NCI-H146 treated with DMSO at 0.1 percent for 48 hours (cell line): ENCODE measurements around the gene GRIN3B.
"Not testable (repeated sequence)": the region's sequence is repeated elsewhere in the genome, so short reads cannot be mapped to it uniquely, and the experiment has no call there.

Experiments
- DNase-seq: peaks from one replicate; lab custom pipeline; 2025; ENCODE audit not compliant: unreplicated experiment; lab: John Stamatoyannopoulos, UW

The GRIN3B gene

DNA sequence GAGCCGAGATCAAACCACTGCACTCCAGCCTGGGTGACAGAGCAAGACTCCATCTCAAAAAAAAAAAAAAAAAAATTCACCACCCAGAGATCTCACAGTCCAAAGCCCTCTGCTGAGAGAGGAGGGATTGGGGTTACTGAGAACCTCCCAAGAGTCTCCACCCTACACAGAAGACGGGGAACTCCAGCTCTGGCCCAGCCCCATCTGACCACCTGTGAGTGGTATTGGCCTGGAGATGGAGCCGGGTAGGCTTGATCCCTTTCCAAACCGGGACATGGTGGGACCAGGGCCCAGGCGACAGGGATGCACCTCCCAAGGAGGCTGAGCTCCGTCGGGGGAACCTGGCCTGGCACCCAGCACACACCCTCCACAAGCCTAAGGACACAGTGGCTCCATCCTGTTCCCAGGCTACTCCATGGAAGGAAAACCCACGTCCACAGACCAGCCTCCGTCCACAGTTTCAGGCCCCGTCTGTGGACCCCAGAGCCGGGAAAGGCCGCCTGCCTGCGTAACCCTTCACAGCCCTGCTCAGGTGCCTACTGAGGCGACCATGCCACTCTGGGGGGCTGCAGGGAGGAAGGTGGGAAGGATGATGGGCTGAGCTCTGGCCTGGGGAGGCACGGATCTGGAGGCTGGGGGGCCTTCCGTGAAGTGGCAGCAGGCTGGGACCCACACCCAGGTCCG, 18.9 kb downstream of the GRIN3B start:
- no peak for DNase-seq

DNA sequence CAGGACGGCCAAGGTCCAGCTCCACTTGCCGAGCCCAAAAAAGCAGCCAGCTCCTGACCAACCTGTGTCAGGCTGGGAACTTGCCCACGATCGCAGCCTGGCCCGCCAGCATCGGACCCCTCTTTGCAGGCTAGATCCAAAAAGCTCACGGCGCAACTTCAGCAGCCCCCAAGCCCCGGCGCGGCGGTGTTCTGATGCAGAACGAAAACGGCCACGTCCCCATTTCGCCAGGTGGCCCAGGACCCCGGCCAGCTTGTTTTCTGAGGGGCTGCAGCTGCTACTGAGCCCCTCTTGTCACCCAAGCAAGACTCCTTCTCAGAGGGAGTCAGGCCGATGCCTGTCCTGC, 19.4 kb downstream of the GRIN3B start:
- DNase-seq: no peak

DNA sequence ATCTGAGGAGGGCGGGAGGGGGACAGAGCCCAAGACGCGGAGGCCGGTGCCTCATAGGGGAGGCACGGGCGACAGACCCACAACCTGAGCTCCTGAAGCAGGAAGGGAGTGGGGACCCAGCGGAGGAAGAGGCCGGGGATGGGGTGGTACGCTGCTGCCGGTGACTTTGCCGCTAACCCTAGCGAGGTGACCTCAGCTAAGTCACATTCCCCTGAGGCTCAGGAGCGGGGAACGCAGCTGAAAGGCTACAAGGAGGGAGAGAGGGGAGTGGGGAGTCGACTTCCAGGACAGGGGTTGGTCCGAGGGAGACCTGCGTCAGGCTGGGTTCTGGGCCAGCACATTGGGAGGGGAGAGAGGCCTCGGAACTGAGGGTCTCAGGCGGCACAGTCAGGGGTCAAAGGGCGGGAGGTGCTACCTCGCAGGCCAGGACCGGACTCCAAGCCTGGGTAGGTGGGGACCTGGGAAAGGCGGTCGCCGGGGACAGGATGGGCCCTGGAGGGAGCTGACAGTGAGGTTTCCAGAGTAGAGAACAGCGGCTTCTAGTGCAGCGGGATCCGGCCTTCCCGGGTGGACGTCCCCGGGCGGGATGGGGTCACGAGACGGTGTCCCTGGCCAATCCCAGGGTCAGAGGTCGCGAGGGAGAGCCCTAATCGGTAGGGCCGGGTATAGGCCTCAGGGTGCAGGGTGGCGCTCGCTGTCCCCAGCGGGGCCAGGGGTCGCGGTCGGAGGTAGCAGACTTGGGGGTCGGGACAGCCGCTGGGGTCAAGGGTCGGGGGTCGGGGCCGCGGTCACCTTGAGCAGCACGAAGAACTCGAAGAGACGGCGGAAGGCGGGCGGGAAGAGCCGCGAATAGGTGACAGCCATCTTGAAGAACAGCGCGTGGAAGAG, 20.0 kb downstream of the GRIN3B start:
- DNase-seq: no peak

DNA sequence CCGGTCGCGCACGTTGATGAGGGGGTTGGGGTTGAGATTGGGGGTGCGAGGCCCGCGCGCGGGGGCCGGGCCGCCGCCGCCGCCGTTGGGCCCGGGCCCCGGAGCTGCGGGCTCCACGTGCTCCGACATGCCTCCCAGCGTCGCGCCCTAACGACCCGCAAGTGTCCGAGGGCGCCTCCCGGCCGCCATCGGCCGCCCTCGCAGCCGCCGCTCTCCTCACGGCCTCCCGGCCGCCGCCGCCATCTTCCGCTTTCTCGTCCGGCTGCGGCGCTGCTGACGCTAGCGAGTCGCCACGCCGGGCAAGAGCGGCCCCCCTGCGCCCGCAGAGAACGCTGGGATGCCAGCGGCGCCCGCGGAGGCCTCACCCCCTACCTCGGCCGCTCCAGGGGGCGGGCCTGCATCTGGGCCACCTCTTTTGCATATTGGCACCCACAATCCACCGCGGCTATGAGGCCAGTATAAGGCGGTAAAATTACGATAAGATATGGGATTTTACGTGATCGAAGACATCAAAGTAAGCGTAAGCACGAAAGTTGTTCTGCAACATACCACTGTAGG, 20.7 kb downstream of the GRIN3B start, which contains the start of gene TMEM259:
Gene TMEM259 (minus strand): TSS at position 256 of the 558 bp plus-strand sequence. CDS start 127 bp downstream, at position 129.
- DNase-seq: peak; percentile 81

DNA sequence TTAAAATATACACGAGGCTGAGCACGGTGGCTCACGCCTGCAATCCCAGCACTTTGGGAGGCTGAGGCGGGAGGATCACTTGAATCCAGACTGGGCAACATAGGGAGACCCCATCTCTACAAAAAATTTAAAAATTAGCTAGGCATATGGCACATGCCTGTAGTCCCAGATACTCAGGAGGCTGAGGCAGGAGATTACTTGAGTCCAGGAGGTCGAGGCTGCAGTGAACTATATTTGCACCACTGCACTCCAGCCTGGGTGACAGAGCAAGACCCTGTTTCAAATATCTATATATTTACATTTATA, 23.6 kb downstream of the GRIN3B start:
- not testable (repeated sequence) for DNase-seq

DNA sequence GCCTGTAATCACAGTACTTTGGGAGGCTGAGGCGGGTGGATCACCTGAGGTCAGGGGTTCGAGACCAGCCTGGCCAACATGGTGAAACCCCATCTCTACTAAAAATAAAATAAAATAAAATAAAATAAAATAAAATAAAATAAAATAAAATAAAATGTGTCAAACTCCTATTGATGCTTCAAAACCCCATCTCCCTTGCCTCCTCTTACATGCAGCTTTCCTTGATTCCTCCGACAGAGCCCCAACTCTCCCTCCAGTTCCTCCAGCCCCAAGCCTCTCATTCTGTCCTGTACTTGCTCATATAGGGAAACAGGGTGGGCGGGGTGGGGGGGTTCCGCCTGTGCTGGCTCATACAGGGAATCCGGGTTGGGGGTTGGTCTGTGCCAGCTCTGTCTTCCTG, 24.9 kb downstream of the GRIN3B start:
- not testable (repeated sequence) for DNase-seq

DNA sequence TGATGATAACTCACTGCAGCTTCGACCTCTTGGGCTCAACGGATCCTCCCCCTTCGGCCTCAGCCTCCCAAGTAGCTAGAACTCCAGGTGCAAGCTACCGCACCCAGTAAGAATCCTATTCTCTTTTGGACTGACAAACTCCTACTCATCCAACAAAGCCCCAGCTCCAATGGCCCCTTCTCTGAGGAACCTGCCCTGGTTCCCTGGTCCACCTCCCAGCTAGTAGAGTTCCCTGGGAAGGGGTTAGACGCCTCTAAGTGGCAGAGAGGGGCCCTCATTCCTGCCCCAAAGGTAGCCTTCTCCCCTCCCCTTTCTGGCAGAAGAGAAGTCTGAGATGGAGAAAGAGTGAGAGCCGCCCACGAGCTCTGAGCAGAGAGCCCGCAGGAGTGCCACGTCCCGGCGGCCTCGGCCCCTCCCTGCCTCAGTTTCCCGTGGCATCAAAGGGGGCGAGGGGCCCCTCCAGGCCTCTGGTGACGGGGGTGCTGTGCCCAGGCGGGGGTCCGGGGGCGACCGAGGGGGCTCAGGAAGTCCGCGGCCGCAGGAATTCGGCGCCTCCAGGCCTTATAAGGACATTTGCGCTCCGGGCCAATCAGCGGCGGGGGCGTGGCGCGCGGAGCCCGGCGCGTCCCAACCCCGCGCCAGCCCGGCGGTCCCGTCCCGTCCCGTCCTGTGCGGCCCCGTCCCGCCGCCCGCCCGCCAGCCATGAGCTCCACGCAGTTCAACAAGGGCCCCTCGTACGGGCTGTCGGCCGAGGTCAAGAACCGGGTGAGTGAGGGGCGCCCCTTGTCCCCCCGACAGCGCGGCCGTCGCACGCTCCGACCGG, 26.0 kb downstream of the GRIN3B start, which contains the start of gene CNN2:
Gene CNN2 (plus strand): TSS at position 649 of the 823 bp plus-strand sequence. CDS start 54 bp downstream, at position 703.
- no peak for DNase-seq

DNA sequence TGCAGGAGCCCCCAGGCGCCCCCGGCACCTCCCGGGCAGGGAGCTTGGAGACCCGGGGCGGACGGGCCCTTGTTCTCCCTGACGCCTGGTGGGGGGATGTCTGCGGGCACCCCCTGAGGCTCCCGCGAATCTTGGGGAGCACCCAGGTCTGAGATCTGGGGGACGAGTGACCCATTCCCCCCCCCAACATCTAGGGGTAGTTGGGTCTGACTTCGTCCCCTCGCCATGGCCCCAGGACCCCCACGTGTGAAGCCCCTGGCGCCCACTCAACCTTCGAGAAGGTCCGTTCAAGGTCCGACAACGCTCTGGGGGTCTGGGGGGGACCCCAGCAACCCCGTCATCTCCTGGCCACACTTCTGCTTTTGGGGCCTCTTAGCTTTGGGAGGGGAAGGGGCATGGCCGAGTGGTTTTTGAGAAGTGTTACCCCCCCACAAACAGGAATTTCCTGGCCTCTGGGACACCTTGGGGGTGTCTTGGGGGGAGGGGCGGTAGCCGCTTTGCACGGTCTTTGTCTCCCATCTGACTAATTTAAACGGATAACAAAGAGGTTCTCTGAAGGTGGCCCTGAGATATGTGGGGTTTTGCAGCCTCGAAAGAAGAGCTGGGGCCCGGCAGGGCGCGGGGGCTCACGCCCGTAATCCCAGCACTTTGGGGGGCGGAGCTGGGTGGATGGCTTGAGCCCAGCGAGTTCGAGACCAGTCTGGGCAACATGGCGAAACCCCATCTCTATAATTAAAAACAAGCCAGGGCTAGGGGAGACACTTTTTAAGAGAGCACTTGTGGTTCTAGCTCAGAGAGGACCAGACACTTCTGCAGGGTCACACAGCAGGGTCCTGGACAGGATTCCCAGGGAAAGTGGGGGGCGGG, 26.8 kb downstream of the GRIN3B start:
- no peak for DNase-seq

DNA sequence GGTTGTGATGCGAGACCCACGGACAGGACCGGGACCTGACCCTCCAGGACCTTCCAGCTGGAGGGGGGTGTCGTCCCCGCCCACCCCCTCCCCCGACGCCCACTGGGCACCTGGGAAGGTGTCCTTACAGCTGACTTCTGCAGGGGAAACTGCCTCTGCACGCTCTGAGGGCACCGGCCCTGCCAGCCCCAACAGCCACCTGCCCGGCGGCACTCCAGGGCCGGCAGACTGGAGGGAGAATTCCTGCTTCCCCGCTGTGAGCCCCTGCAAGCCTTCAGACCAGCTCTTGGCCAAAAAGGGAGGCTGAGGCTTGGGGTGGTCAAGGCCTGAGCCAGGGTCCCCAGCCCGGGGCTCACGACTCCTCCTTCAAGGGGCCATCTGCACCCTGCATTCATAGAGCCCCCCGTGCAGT, 27.4 kb downstream of the GRIN3B start:
- DNase-seq: no peak

DNA sequence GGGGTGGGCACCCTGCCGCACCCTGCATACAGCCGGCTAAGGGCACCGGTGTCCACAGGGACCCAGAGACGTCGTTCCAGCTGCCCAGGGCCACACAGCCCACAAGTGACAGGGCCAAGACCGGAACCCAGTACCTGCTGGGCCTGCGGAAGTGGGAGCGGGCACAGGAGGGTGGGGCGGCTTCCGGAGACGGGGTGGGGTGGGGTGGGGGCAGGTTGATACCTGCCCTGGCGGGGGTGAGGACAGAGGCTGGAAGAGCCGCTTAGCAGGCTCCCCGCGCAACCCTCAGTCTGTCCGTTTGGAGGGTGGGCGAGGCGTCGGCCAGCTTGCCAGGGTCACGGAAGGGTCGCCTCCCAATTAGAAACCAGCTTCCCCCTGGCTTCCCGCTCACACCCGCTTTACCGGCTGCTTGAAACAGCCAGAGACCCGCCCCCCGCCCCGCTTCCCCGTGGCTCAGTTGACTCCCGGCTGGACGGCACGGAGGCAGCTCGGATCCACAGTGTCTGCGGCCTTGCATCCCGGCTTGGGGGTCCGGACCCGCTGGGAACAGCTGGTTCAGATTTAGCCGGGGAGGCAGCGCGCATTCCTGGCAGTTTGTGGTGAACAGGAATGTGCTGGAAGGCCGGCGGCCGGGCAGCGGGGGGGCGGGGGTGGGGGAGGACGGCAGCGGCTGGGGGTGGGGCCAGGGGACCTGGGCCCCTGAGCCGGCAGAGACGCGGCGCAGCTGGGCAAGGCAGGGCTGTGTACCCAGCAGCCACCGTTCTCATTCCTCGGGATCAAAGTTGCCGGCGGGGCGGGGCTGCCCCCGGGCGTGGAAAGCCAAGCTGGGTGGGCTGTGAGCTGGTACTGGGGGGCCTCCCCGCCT, 28.1 kb downstream of the GRIN3B start:
- no peak for DNase-seq

DNA sequence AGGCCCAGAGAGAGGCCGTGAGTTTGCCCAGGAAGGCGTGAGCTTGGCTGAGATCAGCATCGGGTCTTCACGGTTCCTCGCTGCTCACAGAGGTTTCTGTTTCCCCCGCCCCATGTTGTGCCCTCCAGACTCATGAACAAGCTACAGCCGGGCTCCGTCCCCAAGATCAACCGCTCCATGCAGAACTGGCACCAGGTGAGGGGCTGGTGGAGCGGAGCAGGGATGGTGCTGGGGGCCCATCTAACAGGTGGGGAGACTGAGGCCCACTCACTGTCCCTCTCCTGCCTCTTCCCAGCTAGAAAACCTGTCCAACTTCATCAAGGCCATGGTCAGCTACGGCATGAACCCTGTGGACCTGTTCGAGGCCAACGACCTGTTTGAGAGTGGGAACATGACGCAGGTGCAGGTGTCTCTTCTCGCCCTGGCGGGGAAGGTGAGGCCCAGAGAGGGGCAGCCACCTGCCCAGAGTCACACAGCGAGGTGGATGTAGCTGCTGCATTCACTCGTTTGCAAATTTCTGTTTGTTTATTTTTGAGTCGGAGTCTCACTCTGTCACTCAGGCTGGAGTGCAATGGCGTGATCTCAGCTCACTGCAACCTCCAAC, 32.1 kb downstream of the GRIN3B start:
- DNase-seq: no peak

DNA sequence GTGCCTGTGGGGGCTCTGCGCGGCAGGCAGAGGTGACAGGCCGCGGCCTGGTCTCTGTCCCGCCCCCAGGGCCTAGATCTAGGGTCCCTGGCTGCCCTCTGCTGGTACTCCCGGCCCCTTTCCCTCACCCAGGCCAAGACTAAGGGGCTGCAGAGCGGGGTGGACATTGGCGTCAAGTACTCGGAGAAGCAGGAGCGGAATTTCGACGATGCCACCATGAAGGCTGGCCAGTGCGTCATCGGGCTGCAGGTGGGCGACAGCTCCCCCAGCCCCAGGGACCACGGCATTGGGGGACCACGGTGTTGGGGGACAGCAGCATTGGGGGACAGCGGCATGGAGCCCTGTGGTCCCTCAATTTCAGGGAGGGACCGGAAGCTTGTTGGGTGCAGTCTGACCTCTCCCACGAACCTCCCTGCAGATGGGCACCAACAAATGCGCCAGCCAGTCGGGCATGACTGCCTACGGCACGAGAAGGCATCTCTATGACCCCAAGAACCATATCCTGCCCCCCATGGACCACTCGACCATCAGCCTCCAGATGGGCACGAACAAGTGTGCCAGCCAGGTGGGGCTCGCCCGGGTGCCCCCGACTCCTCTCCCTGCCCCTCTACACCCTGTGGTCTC, 35.9 kb downstream of the GRIN3B start:
- no peak for DNase-seq

DNA sequence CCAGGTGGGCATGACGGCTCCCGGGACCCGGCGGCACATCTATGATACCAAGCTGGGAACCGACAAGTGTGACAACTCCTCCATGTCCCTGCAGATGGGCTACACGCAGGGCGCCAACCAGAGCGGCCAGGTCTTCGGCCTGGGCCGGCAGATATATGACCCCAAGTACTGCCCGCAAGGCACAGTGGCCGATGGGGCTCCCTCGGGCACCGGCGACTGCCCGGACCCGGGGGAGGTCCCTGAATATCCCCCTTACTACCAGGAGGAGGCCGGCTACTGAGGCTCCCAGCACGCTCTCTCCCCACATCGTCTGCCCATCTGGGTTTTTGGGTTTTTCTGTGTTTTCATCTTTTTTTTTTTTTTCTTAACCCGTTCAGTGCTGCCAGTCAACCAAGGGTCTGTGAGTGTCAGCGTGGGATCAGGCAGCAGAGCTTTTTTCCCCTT, 37.4 kb downstream of the GRIN3B start:
- no peak for DNase-seq

DNA sequence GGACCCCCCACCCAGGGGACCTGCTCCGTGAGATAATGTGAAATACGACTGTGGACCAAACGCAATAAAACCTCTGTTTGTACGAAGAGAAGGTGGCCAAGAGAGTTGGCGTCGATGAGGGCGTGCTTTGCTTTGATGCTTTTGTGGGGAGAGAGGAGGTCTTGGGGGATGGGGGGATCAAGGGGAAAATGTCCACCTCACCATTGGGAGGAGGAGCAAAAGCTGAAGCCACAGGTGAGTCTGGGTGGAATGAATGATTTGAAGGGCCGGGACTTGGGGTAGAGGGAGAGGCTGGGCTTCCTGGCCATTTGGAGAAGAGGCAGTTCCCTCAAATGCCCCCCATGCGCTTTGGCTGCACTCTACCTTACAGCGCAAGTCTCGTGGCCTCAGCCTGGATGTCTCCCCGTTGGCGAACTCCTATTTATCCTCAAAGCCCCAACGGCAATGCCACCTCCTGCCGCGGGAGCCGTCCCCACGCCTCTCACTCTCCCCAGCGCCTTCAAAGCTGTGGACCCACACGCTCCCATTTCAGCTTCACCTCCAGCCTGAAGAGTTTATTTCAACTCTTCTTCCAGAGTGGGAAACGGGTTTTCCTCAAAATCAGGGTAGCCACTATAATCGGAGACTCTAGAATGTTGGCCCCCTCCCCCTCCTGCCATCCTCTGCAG, 38.9 kb downstream of the GRIN3B start:
- DNase-seq: no peak

DNA sequence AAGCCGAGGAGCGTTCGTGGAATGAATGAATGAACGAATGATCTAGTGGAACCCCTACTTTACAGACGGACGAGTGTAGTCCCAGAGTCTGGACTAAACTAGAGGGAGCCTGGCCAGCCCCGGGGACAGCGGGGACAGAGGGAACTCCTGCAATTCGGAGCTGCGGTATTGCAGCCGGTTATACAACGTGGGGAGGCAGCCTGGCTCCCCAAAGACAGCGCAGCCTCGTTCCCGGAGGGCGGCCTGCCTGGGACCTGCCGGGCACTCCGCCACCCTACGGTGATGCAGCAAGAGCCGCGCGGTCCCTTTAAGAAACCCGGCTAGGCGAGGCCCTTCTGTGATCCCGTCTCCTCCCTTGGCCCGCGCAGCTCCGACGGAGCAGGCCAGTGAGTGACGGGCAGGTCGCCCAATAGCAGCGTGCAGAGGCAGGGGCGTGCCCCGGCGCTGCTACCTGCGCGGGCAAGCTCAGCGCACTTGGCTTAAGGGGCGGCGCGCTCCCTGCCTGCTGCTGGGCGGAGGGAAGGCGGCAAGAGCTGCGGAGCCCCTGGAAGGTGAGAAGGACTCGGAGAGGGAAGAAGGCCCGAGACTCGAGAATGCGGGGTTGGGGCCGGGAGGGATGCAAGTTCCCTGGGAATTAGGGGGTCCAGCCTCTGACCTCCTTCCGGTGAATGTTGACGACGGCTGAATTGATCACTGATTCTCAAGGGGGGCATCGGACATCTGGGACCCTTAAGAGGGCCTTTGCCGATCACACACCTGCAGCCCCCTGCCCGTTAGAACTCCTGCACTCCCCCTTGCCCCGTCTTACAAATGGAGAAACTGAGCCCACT, 39.6 kb downstream of the GRIN3B start, which contains the start of gene ABCA7:
Gene ABCA7 (plus strand): TSS at position 462 of the 830 bp plus-strand sequence. CDS start 1,255 bp downstream, outside the sequence.
- peak; percentile 80 for DNase-seq

DNA sequence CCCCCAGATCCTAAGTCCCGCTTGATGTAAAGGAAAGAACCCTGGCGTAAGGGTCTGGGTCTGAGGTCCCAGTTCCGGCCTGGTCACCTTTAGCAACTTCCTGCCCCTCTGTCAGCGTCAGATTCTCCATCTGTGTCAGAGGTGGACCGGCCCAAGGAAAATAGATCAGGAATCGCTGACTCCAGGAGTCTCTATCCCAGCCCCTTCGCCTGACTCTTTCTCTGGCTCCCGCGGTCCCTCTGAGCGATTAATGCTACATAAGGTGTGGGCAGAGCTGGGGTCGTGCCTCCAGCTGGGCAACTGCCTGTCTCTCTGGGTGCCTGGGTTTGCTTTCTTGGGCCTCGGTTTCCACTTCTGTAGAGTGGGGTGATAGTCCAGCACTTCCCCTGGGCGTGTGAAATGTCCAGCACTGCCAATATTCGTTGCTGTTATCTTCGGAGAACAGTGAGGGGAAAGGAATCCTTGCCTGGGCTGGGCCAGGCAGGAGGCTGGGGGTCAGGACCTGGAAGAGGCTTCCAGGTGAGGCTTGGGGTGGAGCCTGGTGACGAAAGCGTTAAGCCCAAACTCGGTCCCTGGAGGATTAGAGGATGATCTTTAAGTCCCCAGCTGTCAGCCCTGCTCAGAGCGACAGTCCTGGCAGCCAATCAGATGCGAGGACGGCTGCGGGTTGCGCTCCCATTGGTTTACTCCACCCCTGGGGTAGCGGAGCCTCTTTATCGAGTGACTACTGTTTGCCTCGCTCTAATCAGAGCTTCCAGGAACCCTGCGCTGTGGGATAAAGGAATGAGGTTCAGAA, 40.5 kb downstream of the GRIN3B start:
- peak; percentile 44 for DNase-seq
